Measurements from ENCODE around the gene OR13C5. TPM values are rescaled to one million over a fixed set of nuclear protein-coding genes. Genes with fewer than 3 reads are reported as not detected.

OR13C5 gene
- total RNA-seq, 1 donor from 2014 or later = not detected

GRCh38 chr9:104556830-104557634 is 42.2 kb downstream of the OR13C5 start:
- intact Hi-C loops (cut with DNase I) = no loop called here
- no peaks in the 10 kb centered on the region for H3K36me3 ChIP-seq
- H3K4me1 ChIP-seq = no peaks in the 10 kb centered on the region
- H3K27me3 ChIP-seq = no peaks in the 10 kb centered on the region
- H3K4me3 ChIP-seq = no peak overlapping the region
- no peak for DNase-seq (ENCODE audit: low spot score in 2 of 2)
- no peak overlapping the region for H3K27ac ChIP-seq
- TF ChIP-seq CTCF (IDR thresholded peaks at IDR 0.05) = no peak
- H3K9me3 ChIP-seq = peaks cover 0 to 12% of the 10 kb centered on the region in 2 donors

GRCh38 chr9:104555521-104555920 is 43.7 kb downstream of the OR13C5 start:
- no peak overlapping the region for H3K27ac ChIP-seq
- no peaks in the 10 kb centered on the region for H3K4me1 ChIP-seq
- no peak overlapping the region for H3K4me3 ChIP-seq
- no peak for DNase-seq (ENCODE audit: low spot score in 2 of 2)
- intact Hi-C loops (cut with DNase I) = no loop called here
- H3K27me3 ChIP-seq = no peaks in the 10 kb centered on the region
- peaks cover 0 to 12% of the 10 kb centered on the region in 2 donors for H3K9me3 ChIP-seq
- TF ChIP-seq CTCF (IDR thresholded peaks at IDR 0.05) = no peak
- no peaks in the 10 kb centered on the region for H3K36me3 ChIP-seq

GRCh38 chr9:104553261-104553660 is 46.0 kb downstream of the OR13C5 start:
- H3K27ac ChIP-seq = no peak overlapping the region
- no peaks in the 10 kb centered on the region for H3K36me3 ChIP-seq
- H3K27me3 ChIP-seq = no peaks in the 10 kb centered on the region
- H3K4me1 ChIP-seq = no peaks in the 10 kb centered on the region
- intact Hi-C loops (cut with DNase I) = no loop called here
- TF ChIP-seq CTCF (IDR thresholded peaks at IDR 0.05) = no peak
- no peak for DNase-seq (ENCODE audit: low spot score in 2 of 2)
- H3K4me3 ChIP-seq = no peak overlapping the region
- peaks cover 0 to 3% of the 10 kb centered on the region in 2 donors for H3K9me3 ChIP-seq

Other genes starting within 250 kb of the OR13C5 start
- not detected for gene OR13F1, start 95.2 kb downstream of the OR13C5 start, total RNA-seq
- gene OR13C4, start 72.2 kb downstream of the OR13C5 start, total RNA-seq = not detected
- not detected for gene OR13C3, start 62.6 kb downstream of the OR13C5 start, total RNA-seq
- gene OR13C8, start 30.2 kb downstream of the OR13C5 start, total RNA-seq = not detected
- not detected for gene OR13C2, start 6.2 kb upstream of the OR13C5 start, total RNA-seq
- gene OR13C9, start 18.8 kb upstream of the OR13C5 start, total RNA-seq = not detected
- gene OR13D1, start 95.1 kb upstream of the OR13C5 start, total RNA-seq = not detected
- gene NIPSNAP3A, start 148.3 kb upstream of the OR13C5 start, total RNA-seq = 9.7 TPM
- gene NIPSNAP3B, start 164.7 kb upstream of the OR13C5 start, total RNA-seq = 14.6 TPM